ENCODE measurements around the gene MBOAT7. TPM values are rescaled to one million over a fixed set of nuclear protein-coding genes. Genes with fewer than 3 reads are reported as not detected.
A peak's percentile ranks its signal among the peaks of the same experiment; 100 is the strongest.
"Not testable (repeated sequence)": the region's sequence is repeated elsewhere in the genome, so short reads cannot be mapped to it uniquely, and the experiment has no call there.

MBOAT7 gene, protein sequence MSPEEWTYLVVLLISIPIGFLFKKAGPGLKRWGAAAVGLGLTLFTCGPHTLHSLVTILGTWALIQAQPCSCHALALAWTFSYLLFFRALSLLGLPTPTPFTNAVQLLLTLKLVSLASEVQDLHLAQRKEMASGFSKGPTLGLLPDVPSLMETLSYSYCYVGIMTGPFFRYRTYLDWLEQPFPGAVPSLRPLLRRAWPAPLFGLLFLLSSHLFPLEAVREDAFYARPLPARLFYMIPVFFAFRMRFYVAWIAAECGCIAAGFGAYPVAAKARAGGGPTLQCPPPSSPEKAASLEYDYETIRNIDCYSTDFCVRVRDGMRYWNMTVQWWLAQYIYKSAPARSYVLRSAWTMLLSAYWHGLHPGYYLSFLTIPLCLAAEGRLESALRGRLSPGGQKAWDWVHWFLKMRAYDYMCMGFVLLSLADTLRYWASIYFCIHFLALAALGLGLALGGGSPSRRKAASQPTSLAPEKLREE
- 10 to 100 TPM; 74.1 to 97.8 (median 84.2) TPM for polyA plus RNA-seq (ENCODE audit: insufficient read length in 3 of 3)
- long read RNA-seq, donor 1, transcript MBOAT7-201 (8 exons, 2,529 nt), result major isoform, 16 of 5,258 reads
- long read RNA-seq, donor 1, partial matches to known transcripts, result 4,772 of 5,258 reads
- long read RNA-seq, donor 1, other reads (novel, unspliced or antisense), result 467 of 5,258 reads
- long read RNA-seq, donor 2, transcript MBOAT7-201 (8 exons, 2,529 nt), result major isoform, 29 of 4,510 reads
- long read RNA-seq, donor 2, partial matches to known transcripts, result 4,112 of 4,510 reads
- long read RNA-seq, donor 2, other reads (novel, unspliced or antisense), result 366 of 4,510 reads
- long read RNA-seq, donor 3, transcript MBOAT7-201 (8 exons, 2,529 nt), result major isoform, 14 of 2,885 reads
- long read RNA-seq, donor 3, transcript MBOAT7-212 (2 exons, 3,039 nt), result minor isoform, 5 of 2,885 reads
- long read RNA-seq, donor 3, partial matches to known transcripts, result 1,524 of 2,885 reads
- long read RNA-seq, donor 3, other reads (novel, unspliced or antisense), result 1,339 of 2,885 reads
- long read RNA-seq, donor 4, transcript MBOAT7-201 (8 exons, 2,529 nt), result major isoform, 18 of 4,298 reads
- long read RNA-seq, donor 4, partial matches to known transcripts, result 2,167 of 4,298 reads
- long read RNA-seq, donor 4, other reads (novel, unspliced or antisense), result 2,104 of 4,298 reads
- long read RNA-seq, donor 5, transcript MBOAT7-201 (8 exons, 2,529 nt), result major isoform, 5 of 14 reads
- long read RNA-seq, donor 5, partial matches to known transcripts, result 6 of 14 reads
- long read RNA-seq, donor 5, other reads (novel, unspliced or antisense), result 0 of 14 reads
- long read RNA-seq, donor 6, transcript MBOAT7-201 (8 exons, 2,529 nt), result major isoform, 11 of 114 reads
- long read RNA-seq, donor 6, partial matches to known transcripts, result 70 of 114 reads
- long read RNA-seq, donor 6, other reads (novel, unspliced or antisense), result 28 of 114 reads
- long read RNA-seq, donor 7, transcript MBOAT7-212 (2 exons, 3,039 nt), result minor isoform, 8 of 38 reads
- long read RNA-seq, donor 7, transcript MBOAT7-201 (8 exons, 2,529 nt), result major isoform, 14 of 38 reads
- long read RNA-seq, donor 7, partial matches to known transcripts, result 14 of 38 reads
- long read RNA-seq, donor 7, other reads (novel, unspliced or antisense), result 0 of 38 reads
- long read RNA-seq, donor 8, transcript MBOAT7-201 (8 exons, 2,529 nt), result major isoform, 8 of 61 reads
- long read RNA-seq, donor 8, partial matches to known transcripts, result 50 of 61 reads
- long read RNA-seq, donor 8, other reads (novel, unspliced or antisense), result 0 of 61 reads
- long read RNA-seq, donor 9, transcript MBOAT7-201 (8 exons, 2,529 nt), result major isoform, 13 of 35 reads
- long read RNA-seq, donor 9, transcript MBOAT7-212 (2 exons, 3,039 nt), result minor isoform, 5 of 35 reads
- long read RNA-seq, donor 9, partial matches to known transcripts, result 12 of 35 reads
- long read RNA-seq, donor 9, other reads (novel, unspliced or antisense), result 0 of 35 reads
- long read RNA-seq, donor 10, transcript MBOAT7-201 (8 exons, 2,529 nt), result major isoform, 17 of 151 reads
- long read RNA-seq, donor 10, partial matches to known transcripts, result 96 of 151 reads
- long read RNA-seq, donor 10, other reads (novel, unspliced or antisense), result 28 of 151 reads
- long read RNA-seq, donor 11, transcript MBOAT7-201 (8 exons, 2,529 nt), result major isoform, 15 of 2,608 reads
- long read RNA-seq, donor 11, partial matches to known transcripts, result 1,603 of 2,608 reads
- long read RNA-seq, donor 11, other reads (novel, unspliced or antisense), result 986 of 2,608 reads
- long read RNA-seq, donor 12, transcript MBOAT7-201 (8 exons, 2,529 nt), result major isoform, 19 of 38 reads
- long read RNA-seq, donor 12, transcript MBOAT7-212 (2 exons, 3,039 nt), result minor isoform, 5 of 38 reads
- long read RNA-seq, donor 12, partial matches to known transcripts, result 9 of 38 reads
- long read RNA-seq, donor 12, other reads (novel, unspliced or antisense), result 0 of 38 reads
- long read RNA-seq, donor 13, transcript MBOAT7-201 (8 exons, 2,529 nt), result major isoform, 11 of 2,438 reads
- long read RNA-seq, donor 13, partial matches to known transcripts, result 1,612 of 2,438 reads
- long read RNA-seq, donor 13, other reads (novel, unspliced or antisense), result 807 of 2,438 reads
- long read RNA-seq, donor 14, transcript MBOAT7-211 (4 exons, 564 nt), result minor isoform, 7 of 5,179 reads
- long read RNA-seq, donor 14, transcript MBOAT7-212 (2 exons, 3,039 nt), result minor isoform, 13 of 5,179 reads
- long read RNA-seq, donor 14, transcript MBOAT7-201 (8 exons, 2,529 nt), result major isoform, 17 of 5,179 reads
- long read RNA-seq, donor 14, partial matches to known transcripts, result 3,269 of 5,179 reads
- long read RNA-seq, donor 14, other reads (novel, unspliced or antisense), result 1,867 of 5,179 reads
- long read RNA-seq, donor 15, transcript MBOAT7-212 (2 exons, 3,039 nt), result minor isoform, 8 of 274 reads
- long read RNA-seq, donor 15, transcript MBOAT7-201 (8 exons, 2,529 nt), result major isoform, 23 of 274 reads
- long read RNA-seq, donor 15, partial matches to known transcripts, result 206 of 274 reads
- long read RNA-seq, donor 15, other reads (novel, unspliced or antisense), result 33 of 274 reads
- long read RNA-seq, donor 16, transcript MBOAT7-211 (4 exons, 564 nt), result minor isoform, 5 of 44 reads
- long read RNA-seq, donor 16, transcript MBOAT7-201 (8 exons, 2,529 nt), result major isoform, 23 of 44 reads
- long read RNA-seq, donor 16, partial matches to known transcripts, result 11 of 44 reads
- long read RNA-seq, donor 16, other reads (novel, unspliced or antisense), result 0 of 44 reads

DNA sequence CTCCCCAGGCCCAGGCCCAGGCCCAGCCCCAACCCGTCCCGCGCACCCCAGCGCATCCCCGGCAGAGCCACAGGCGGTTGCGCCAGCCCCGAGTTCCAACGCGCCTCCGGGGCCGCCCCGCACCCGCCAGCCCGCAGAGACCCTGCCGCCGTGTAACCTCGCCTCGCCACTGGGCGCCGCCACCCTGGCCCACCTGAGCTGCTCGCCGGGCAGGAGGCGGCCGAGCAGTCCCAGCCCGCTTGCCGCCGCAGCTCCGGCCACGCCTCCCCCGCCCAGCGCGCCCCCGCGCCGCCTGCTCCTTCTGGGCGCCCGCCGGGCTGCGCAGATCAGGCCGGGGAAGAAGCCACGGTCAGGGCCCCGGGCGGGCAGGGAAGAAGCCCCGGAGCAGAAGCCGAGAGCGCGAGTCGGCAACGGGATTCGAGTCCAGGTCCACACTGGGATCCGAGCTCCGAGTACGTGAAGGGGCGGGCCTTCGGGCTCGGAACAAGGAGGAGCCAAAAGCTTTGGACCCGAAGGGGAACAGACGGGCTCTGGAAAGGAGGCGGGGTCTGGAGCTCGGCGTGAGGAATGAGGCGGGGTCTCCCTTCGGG is at the start of gene MBOAT7:
Gene MBOAT7, minus strand, starts transcription at position 436 of the 590 bp plus-strand sequence. CDS start 1,072 bp downstream, outside the sequence.
- no peak for DNase-seq

DNA sequence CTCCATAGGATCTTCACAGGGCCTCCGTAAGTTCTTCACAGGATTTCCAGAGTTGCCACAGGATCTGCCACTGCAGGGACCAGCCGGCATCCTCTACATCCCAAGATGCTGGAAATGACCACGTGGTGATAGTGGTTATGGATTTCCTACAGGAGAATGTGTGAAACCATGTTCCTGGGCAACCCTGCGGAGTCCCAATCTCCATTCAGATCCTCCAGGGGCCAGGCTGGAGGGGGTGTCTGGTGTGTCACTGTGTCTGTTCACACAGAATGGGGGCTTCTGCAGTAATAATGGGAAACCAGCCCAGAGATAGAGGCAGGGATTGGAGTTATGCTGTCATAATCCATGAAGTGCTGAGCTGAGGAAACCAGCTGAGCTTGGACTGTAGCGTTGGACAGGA is 44.6 kb upstream of the MBOAT7 start:
- no peak for DNase-seq

DNA sequence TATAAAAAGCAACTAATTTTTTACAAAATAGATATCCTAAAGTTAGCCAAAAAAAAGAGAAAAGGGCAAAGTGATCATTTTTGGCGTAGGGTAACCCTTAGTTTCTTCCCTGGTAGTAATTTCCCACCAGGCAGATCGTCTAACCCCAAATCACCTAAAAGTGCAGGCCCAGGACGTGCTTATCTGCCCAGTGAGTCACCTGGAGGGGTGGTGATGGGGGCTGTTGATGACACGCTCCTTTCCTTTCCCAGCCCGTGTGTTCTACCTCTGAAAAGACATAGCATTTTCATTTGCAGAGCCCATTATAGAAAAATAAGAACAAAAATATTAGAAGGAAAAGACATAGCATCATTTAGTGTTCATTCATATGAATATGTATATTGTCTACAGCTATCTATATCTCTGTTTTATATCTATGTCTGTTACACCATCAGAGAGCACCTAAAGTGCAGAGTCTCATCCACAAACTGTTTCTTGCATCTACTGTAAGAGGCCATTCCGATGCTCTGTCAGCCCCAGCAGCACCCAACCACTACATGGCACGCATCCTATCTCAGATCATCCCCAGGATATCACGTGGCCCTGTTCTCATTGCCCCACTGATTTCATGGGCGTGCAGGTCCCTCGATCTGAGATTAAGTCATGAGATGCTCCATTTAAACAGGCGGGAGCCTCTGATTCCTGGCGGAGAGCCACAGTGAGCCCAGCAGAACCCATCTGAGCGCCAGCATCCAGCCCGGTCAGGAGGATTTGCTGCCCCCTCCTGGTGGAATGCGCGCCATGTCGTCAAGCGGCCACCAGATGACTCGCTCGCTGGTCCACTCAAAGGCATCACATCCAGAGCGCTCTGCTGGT is 41.9 kb upstream of the MBOAT7 start:
- peak; percentile 76 for DNase-seq

DNA sequence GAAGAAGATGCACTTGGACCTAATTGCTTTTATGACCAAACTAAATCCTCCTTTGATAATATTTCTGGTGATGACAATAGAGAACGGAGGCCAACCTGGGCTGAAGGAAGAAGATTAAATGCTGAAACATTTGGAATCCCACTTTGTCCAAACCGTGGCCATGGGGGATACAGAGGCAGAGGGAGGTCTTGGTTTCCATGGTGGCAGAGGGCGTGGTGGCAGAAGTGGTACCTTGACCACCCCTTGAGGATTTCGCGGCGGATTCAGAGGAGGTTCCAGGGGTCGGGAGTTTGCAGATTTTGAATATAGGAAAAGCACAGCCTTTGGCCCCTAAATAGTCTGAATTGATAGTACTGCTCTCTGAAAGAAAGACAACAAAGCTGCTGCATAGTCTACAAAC is 40.7 kb upstream of the MBOAT7 start:
- DNase-seq, result no peak

DNA sequence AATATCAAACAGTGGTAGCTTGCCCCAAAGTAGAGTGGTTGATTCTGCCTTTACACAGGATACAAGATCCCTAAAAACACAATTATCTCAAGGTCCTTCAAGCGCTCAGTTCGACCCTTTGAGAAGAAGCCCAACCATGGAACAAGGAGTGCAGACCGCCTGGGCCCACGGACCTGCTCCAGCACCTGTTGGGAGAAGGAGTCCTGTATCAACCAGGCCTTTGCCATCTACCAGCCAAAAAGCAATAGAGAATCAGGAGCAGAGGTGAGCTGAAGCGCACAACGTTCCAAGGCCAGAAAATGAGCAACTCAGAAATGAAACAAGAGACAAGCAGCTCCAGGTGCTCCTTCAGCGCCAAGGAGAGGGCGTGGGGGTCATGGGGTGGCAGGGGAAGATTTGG is 39.8 kb upstream of the MBOAT7 start:
- no peak for DNase-seq

DNA sequence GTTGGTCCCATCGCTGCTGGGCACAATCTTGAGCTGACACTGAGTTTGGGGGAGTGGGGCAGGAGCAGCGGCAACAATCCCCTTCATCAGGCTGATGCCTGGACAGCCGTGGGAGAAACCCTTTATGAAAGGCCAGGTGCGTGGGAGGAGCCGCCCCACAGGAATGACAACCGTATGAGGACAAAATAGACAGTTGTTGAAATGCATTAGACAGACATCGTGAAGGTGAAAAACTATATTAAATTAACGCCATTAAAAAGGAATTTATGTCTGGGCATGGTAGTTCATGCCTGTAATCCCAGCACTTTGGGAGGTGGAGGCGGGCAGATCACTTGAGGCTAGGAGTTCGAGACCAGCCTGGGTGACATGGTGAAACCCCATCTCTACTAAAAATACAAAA is 35.2 kb upstream of the MBOAT7 start:
- DNase-seq, result not testable (repeated sequence)

DNA sequence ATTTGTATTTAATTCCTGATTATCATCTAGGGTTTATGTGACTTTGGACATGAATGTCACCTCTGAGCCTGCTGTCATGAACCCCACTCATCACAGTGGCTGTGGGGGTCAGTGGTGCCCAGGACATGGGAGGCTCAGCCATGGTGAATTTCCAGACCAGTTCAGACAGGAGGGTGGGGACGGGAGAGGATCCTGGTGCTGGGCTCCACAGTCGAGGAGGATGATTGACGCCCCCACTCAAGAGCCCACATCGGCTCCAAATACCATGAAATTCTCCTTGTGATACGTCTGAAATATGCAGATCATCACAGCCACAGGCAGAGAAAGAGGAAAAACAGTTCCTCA is 34.5 kb upstream of the MBOAT7 start:
- DNase-seq, result not testable (repeated sequence)

DNA sequence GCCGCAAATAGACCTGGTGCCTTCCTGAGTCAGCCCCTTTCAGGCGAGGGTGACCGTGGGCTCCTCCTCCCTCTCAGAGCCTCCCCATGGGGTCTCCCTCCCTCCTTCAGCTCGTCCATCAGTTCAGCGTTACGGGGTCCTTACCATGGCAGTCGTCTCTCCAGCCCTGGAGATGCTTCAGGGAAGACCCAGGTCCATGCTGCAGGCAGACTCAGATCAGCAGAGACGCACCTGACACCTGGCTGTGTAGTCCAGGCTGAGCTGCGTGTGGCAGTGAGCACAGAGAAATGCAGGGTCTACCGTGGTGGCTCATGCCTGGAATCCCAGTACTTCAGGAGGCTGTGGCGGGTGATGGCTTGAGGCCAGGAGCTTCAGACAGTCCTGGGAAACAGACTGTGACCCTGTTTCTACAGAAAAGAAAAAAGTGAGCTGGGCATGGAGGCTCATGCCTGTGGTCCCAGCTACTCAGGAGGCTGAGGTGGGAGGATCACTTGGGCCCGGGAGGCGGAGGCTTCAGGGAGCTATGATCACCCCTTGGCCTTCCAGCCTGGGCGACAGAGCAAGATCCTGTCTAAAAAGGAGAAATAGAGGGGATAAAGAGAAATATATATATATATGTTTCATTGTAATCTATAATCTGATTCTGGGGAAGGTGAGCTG is 34.0 kb upstream of the MBOAT7 start:
- not testable (repeated sequence) for DNase-seq

DNA sequence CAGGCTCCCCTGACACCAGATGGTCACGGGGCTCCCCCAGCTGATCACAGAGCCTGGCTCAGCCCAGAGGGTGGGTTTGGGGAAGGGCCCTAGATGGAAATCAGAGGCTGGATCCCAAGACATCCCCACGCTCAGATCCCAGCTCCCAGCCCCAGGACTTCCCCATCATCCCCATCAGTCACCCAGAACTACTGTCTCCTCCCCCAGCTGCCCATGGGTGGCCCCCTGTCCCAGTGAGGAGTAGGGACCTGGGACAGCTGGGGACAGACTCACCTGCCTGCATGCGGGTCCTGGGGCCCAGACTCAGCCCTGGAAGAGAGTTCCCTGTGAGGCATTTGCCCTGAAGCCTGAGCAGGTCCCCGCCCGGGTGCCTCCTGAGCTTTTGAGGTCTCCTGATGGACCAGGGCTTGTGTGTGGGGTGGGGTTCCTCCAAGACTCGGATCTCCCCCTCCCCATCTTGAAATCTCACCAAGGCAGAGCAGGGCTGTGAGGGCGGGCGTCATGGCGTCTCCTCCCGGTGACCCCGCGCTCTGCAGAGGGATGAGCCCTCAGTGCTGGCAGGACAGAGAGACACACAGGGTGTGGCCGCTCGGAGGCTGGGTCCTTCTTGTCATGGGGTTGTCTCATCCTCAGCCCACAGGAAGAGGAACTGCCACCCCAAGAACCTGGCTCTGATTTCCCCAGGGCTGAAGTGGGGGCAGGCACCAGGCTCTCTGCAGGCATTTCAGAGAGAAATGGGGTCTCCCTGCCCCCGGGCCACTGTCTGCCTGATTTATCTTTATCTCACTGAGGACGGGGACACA is 33.3 kb upstream of the MBOAT7 start, which contains the start of gene LILRB3:
Gene LILRB3, minus strand, starts transcription at position 534 of the 803 bp plus-strand sequence. Its CDS starts 31 bp downstream, at position 503.
- not testable (repeated sequence) for DNase-seq

DNA sequence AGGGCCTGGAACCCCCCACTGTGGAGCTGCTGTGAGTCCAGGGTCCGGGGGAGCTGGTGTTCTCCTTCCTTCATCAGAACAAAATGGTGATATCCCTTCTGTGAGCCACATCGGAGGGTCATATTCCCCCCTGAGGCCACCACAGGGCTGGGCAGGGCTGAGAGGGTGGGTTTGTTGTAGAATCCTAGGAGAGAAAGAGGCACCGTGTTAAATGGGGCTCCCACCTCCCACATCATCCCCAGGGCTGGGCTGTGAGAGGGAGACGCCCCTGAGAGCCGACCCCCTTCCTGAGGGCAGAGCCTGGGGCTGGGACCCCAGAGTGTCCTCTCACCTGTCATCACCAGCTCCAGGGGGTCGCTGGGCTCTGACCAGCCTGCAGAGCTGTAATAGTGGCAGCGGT is 32.6 kb upstream of the MBOAT7 start:
- not testable (repeated sequence) for DNase-seq

DNA sequence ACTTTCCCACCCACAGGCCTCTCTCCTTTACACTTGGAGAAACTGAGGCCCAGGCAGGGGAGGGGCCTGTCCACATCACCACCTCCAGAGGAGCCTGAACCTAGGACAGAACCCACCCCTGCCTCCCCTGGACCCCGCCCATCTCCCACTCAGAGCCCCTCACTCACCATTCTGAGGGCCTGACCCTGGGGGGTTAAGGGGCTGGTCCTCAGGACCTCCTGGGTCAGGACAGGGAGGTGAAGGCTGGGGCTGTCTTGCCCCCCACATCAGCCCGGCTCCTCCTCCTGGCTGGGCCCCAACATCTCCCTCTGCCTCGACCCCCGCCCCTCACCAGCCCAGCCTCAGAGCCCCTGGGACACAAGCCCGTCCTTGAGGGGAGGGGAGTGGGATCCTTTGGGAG is 30.3 kb upstream of the MBOAT7 start:
- DNase-seq, result not testable (repeated sequence)

DNA sequence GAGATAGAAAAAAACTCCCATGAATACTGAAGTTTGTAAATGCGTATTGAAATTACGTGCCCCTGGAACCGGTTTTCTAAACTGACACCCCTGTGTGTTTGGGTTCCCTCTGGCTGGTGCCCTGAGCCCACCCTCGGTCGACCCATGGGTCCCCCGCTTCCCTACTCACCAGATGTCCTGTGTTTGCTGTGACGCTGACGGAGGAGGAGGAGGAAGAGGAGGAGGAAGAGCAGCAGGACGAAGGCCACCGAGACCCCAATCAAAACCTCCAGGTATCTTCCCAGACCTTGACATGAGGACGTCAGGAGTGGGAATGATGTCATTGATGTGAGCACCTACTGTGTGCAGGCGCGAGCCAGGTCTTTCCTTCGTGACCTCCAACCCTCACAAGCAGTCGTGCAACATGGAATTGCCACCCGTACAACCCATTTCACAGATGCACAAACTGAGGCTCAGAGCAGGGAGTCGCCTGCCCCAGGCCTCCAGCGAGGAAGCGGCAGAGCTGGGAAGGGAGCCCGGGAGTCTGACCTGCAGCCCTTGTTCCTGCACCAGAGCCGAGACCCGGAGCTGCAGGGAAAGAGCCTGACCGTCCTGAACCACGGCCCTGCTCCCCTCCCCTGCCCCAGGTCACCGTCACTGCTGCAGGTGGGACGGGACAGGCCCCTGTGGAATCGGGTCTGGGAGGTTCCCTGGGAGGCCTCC is 29.7 kb upstream of the MBOAT7 start:
- DNase-seq, result no peak

DNA sequence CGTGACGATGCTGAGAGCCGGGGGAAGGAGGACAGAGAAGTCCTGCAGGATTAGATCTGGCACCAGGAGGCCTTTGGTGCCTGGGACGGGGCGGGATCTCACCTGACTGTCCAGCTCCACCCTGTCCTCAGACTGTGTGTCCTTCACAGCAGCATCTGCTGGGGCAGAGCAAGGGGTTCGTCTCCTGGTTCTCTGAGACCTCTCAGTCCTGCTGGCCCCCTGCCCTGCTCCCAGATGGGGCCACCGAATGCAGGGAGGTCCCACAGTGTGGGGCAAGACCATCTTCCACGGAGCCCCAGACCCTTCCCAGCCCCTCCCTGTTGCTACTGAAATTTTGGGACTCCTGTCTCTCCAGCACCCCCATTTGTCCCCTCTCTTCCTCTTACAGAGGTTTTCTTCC is 28.9 kb upstream of the MBOAT7 start:
- no peak for DNase-seq
